ENCODE data around the gene PROZ. TPM values are rescaled to one million over a fixed set of nuclear protein-coding genes. Genes with fewer than 3 reads are reported as not detected.
A peak's percentile ranks its signal among the peaks of the same experiment; 100 is the strongest.

Gene PROZ
- total and polyA plus RNA-seq, 7 experiments from 2014 or later: 0.24 TPM; not detected in 6

DNA sequence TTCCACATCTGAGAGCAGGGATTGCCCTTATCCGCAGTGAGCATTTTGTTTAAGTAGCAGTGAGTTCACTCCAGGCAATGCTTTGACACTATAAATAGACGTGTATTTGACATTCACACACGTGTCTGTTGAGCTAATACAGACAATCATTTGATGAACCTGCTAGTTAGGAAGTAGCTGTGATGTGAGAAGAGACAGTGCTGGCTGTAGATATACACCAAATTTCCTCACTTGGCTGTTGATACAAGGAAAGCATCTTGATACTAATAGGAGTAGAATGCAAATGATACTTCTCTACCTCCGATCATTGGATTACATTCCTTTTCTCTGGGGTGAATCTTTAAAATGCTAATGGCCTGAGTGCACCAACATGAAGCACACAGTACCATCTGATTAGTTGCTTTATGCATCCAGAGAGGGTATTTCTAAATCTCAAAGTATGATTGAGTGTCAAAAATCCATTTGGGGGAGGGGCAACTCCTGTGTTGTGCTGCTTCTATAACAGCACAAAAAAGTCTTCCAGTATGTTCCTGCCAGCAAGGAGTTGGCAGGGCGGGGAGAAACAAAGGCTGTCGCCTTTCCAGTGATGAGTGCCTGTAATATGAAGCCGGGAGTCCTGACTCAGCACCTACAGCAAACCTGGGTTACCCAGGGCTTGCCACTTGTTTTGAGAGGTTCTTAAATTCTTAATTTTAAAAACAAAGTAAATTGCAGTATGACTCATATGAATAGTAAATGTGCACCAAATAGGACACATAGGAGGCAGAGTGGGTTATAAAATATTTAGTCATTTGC is 58.0 kb downstream of the PROZ start:
- no peak for DNase-seq
- no peaks in the 10 kb centered on the region for H3K27me3 Mint-ChIP-seq
- peaks cover 19 to 30% (median 23%) of the 10 kb centered on the region in 7 donors for H3K4me1 Mint-ChIP-seq
- peaks cover 0 to 5% (median 0%) of the 10 kb centered on the region in 11 donors for H3K9me3 Mint-ChIP-seq
- CTCF ChIA-PET: interaction anchor here (0.8 kb wide), 1 partner anchor 449 kb away, joined by 3 read pairs; no protein-coding TSS in a partner anchor
- intact Hi-C loops (cut with micrococcal nuclease): no loop called here
- H3K36me3 ChIP-seq (ENCODE audit: control insufficient read depth in 2 of 3, insufficient read depth in 3 of 3, low read length in 3 of 3): peaks cover 0 to 28% (median 3%) of the 10 kb centered on the region in 3 experiments
- H3K4me3 ChIP-seq (ENCODE audit: low read length): no peak overlapping the region
- H3K9me3 ChIP-seq (ENCODE audit: control insufficient read depth in 2 of 3, low read length in 3 of 3): no peaks in the 10 kb centered on the region
- H3K27ac Mint-ChIP-seq: peak overlapping the region in 1 of 9 donors; percentile 74
- H3K4me3 Mint-ChIP-seq: no peak overlapping the region
- peaks cover 21 to 32% of the 10 kb centered on the region in 2 donors for H3K4me1 ChIP-seq (ENCODE audit: control insufficient read depth in 2 of 2, insufficient read depth in 2 of 2, low read length in 2 of 2)
- ATAC-seq: no peak
- H3K36me3 Mint-ChIP-seq: peaks cover 3 to 18% (median 10%) of the 10 kb centered on the region in 5 donors
- H3K27me3 ChIP-seq (ENCODE audit: control insufficient read depth in 2 of 2, insufficient read depth in 2 of 2, low read length in 2 of 2): no peaks in the 10 kb centered on the region
- POLR2A ChIA-PET: no interaction called here
- peak overlapping the region; percentile 6 for H3K27ac ChIP-seq (ENCODE audit: low read depth, low read length)

- Histone ChIP-seq H3K27ac (ENCODE audit: low read depth, low read length) (no peak overlapping the region), H3K4me1 (ENCODE audit: control insufficient read depth in 2 of 2, insufficient read depth in 2 of 2, low read length in 2 of 2) (peaks cover 17 to 24% of the 10 kb centered on the region in 2 donors), H3K27me3 (ENCODE audit: control insufficient read depth in 2 of 2, insufficient read depth in 2 of 2, low read length in 2 of 2) (no peaks in the 10 kb centered on the region), H3K4me3 (ENCODE audit: low read length) (no peak overlapping the region), H3K9me3 (ENCODE audit: control insufficient read depth in 2 of 3, low read length in 3 of 3) (no peaks in the 10 kb centered on the region), H3K36me3 (ENCODE audit: control insufficient read depth in 2 of 3, insufficient read depth in 3 of 3, low read length in 3 of 3) (peaks cover 0 to 48% (median 4%) of the 10 kb centered on the region in 3 experiments)
- Mint-ChIP-seq H3K4me3 (no peak overlapping the region), H3K27ac (peak overlapping the region in 1 of 9 donors; percentile 0), H3K4me1 (peaks cover 15 to 24% (median 22%) of the 10 kb centered on the region in 7 donors), H3K27me3 (no peaks in the 10 kb centered on the region), H3K36me3 (peaks cover 5 to 23% (median 14%) of the 10 kb centered on the region in 5 donors), H3K9me3 (no peaks in the 10 kb centered on the region)
- POLR2A ChIA-PET: interaction anchor here (0.8 to 1.4 kb wide), 2 partner anchors 124 to 1101 kb away, joined by 3 read pairs; no protein-coding TSS in a partner anchor
- DNase-seq (no peak), ATAC-seq (no peak)
- intact Hi-C loops (cut with micrococcal nuclease): no loop called here
- CTCF ChIA-PET: no interaction called here
These were observed 60.1 kb downstream of the PROZ start for GRCh38 chr13:113218586-113218985.

DNA sequence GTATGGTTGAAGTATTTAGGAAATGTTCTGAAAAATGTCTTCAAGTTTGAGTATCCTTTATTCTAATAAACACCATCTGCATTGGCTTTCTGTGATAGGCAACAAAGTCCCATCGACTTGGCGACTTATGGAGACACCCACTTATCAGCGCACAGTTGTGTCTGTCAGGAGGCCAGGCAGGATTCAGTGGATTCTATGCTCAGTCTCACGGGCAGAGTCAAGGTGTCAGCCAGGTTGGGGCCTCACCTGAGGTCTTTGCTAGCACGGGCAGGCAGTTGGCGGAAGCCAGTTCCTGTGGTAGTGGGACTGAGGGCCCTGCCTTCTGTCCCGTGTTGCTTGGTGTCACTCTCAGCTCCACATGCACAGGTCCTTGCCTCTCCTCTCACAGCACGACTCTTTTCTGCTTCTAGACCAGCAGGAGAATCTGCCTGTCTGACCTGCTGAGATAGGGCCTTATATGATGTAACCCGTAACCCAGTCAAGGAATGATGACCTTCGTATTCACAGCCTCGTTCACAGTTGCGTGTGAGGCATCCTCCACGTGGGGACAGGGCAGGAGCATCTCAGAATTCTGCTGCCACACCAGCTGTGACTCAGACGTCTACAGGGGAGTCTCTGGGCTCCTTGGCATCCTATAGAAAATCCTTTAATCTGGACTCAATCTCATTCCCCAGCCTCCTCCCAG is 61.0 kb downstream of the PROZ start:
- Histone ChIP-seq H3K9me3 (ENCODE audit: control insufficient read depth in 2 of 3, low read length in 3 of 3) (no peaks in the 10 kb centered on the region), H3K4me1 (ENCODE audit: control insufficient read depth in 2 of 2, insufficient read depth in 2 of 2, low read length in 2 of 2) (peaks cover 10 to 16% of the 10 kb centered on the region in 2 donors), H3K27me3 (ENCODE audit: control insufficient read depth in 2 of 2, insufficient read depth in 2 of 2, low read length in 2 of 2) (no peaks in the 10 kb centered on the region), H3K36me3 (ENCODE audit: control insufficient read depth in 2 of 3, insufficient read depth in 3 of 3, low read length in 3 of 3) (peaks cover 0 to 54% (median 9%) of the 10 kb centered on the region in 3 experiments), H3K4me3 (ENCODE audit: low read length) (no peak overlapping the region), H3K27ac (ENCODE audit: low read depth, low read length) (no peak overlapping the region)
- Mint-ChIP-seq H3K9me3 (no peaks in the 10 kb centered on the region), H3K27me3 (no peaks in the 10 kb centered on the region), H3K27ac (peak overlapping the region in 1 of 9 donors; percentile 57), H3K4me1 (peaks cover 15 to 24% (median 18%) of the 10 kb centered on the region in 7 donors), H3K36me3 (peaks cover 7 to 24% (median 15%) of the 10 kb centered on the region in 5 donors), H3K4me3 (no peak overlapping the region)
- CTCF ChIA-PET: interaction anchor here (0.5 to 0.8 kb wide), 2 partner anchors 27 to 55 kb away, joined by 3 to 5 read pairs; no protein-coding TSS in a partner anchor
- intact Hi-C loops (cut with micrococcal nuclease): no loop called here
- POLR2A ChIA-PET: interaction anchor here (1.4 kb wide), 1 partner anchor 1100 kb away, joined by 3 read pairs; no protein-coding TSS in a partner anchor
- no peak for ATAC-seq
- DNase-seq: no peak

- Mint-ChIP-seq H3K4me3 (no peak overlapping the region), H3K36me3 (peaks cover 10 to 31% (median 22%) of the 10 kb centered on the region in 5 donors), H3K27ac (peak overlapping the region in 1 of 9 donors; percentile 62), H3K27me3 (no peaks in the 10 kb centered on the region), H3K4me1 (peaks cover 15 to 26% (median 20%) of the 10 kb centered on the region in 7 donors), H3K9me3 (no peaks in the 10 kb centered on the region)
- Histone ChIP-seq H3K27me3 (ENCODE audit: control insufficient read depth in 2 of 2, insufficient read depth in 2 of 2, low read length in 2 of 2) (no peaks in the 10 kb centered on the region), H3K4me1 (ENCODE audit: control insufficient read depth in 2 of 2, insufficient read depth in 2 of 2, low read length in 2 of 2) (peaks cover 2 to 8% of the 10 kb centered on the region in 2 donors), H3K4me3 (ENCODE audit: low read length) (no peak overlapping the region), H3K27ac (ENCODE audit: low read depth, low read length) (no peak overlapping the region), H3K9me3 (ENCODE audit: control insufficient read depth in 2 of 3, low read length in 3 of 3) (no peaks in the 10 kb centered on the region), H3K36me3 (ENCODE audit: control insufficient read depth in 2 of 3, insufficient read depth in 3 of 3, low read length in 3 of 3) (peaks cover 0 to 62% (median 9%) of the 10 kb centered on the region in 3 experiments)
- DNase-seq: no peak
- no peak for ATAC-seq
- CTCF ChIA-PET: interaction anchor here (0.8 kb wide), 1 partner anchor 28 kb away, joined by 3 read pairs; no protein-coding TSS in a partner anchor
- intact Hi-C loops (cut with micrococcal nuclease): no loop called here
- POLR2A ChIA-PET: no interaction called here
These were observed 61.7 kb downstream of the PROZ start for GRCh38 chr13:113220141-113220598.

- peaks cover 0 to under 1% of the 10 kb centered on the region in 2 donors for H3K4me1 ChIP-seq (ENCODE audit: control insufficient read depth in 2 of 2, insufficient read depth in 2 of 2, low read length in 2 of 2)
- POLR2A ChIA-PET: no interaction called here
- no peak overlapping the region for H3K4me3 ChIP-seq (ENCODE audit: low read length)
- Mint-ChIP-seq H3K27me3 (no peaks in the 10 kb centered on the region), H3K36me3 (peaks cover 10 to 32% (median 23%) of the 10 kb centered on the region in 5 donors), H3K4me3 (no peak overlapping the region), H3K4me1 (peaks cover 15 to 26% (median 20%) of the 10 kb centered on the region in 7 donors), H3K9me3 (no peaks in the 10 kb centered on the region), H3K27ac (peak overlapping the region in 4 of 9 donors; percentile 15 to 59 (median 47))
- H3K27me3 ChIP-seq (ENCODE audit: control insufficient read depth in 2 of 2, insufficient read depth in 2 of 2, low read length in 2 of 2): no peaks in the 10 kb centered on the region
- intact Hi-C loops (cut with micrococcal nuclease): loop anchor here in 1 of 2 donors (1.0 kb wide), 1 partner anchor 279 kb away; no protein-coding TSS in a partner anchor
- DNase-seq (peak in 3 of 9 donors; percentile 12 to 24 (median 20)), ATAC-seq (peak; percentile 65)
- H3K36me3 ChIP-seq (ENCODE audit: control insufficient read depth in 2 of 3, insufficient read depth in 3 of 3, low read length in 3 of 3): peaks cover 0 to 69% (median 9%) of the 10 kb centered on the region in 3 experiments
- no peak overlapping the region for H3K27ac ChIP-seq (ENCODE audit: low read depth, low read length)
- CTCF ChIA-PET: no interaction called here
- H3K9me3 ChIP-seq (ENCODE audit: control insufficient read depth in 2 of 3, low read length in 3 of 3): no peaks in the 10 kb centered on the region
These were observed 62.4 kb downstream of the PROZ start for GRCh38 chr13:113220877-113221276.

Measured in naive thymus-derived CD4-positive, alpha-beta T cell (primary cell).